Hepatocyte (in vitro differentiated cells): ENCODE results near the gene FOXK1. TPM values are rescaled to one million over a fixed set of nuclear protein-coding genes. Genes with fewer than 3 reads are reported as not detected.

Source experiments
- DNase-seq: peaks from one replicate; pipeline ENCODE4 v3.0.0-alpha.2; 2016; ENCODE audit warnings: low spot score
- H2AFZ ChIP-seq: fragments of 200-600 bp; sonication (generic); 2 replicates; pipeline ENCODE4 v1.6.0; 2016; ENCODE audit warnings: antibody characterized with exemption, mild to moderate bottlenecking
- H3K27ac ChIP-seq: fragments of 200-600 bp; sonication (generic); 2 replicates; pipeline ENCODE4 v1.5.1; 2016; ENCODE audit warnings: mild to moderate bottlenecking
- H3K27me3 ChIP-seq: fragments of 200-600 bp; sonication (generic); 2 replicates; pipeline ENCODE4 v1.6.1; 2016
- H3K36me3 ChIP-seq: fragments of 200-600 bp; sonication (generic); replicated peaks from 2 replicates; pipeline ENCODE4 v1.5.1; 2016; ENCODE audit warnings: low read depth; ENCODE audit not compliant: insufficient read depth
- H3K4me1 ChIP-seq: fragments of 200-600 bp; sonication (generic); 2 replicates; pipeline ENCODE4 v1.5.1; 2016; ENCODE audit warnings: mild to moderate bottlenecking, moderate library complexity; ENCODE audit not compliant: insufficient read depth
- H3K4me2 ChIP-seq: fragments of 200-600 bp; sonication (generic); 2 replicates; pipeline ENCODE4 v1.6.0; 2016
- H3K4me3 ChIP-seq: fragments of 200-600 bp; sonication (generic); 2 replicates; pipeline ENCODE4 v1.5.1; 2016; ENCODE audit warnings: mild to moderate bottlenecking
- H3K79me2 ChIP-seq: fragments of 200-600 bp; sonication (generic); 2 replicates; pipeline ENCODE4 v1.6.0; 2017; ENCODE audit warnings: mild to moderate bottlenecking
- H3K9me2 ChIP-seq: fragments of 200-600 bp; sonication (generic); replicated peaks from 2 replicates; pipeline ENCODE4 v1.6.0; 2017; ENCODE audit warnings: mild to moderate bottlenecking; ENCODE audit not compliant: insufficient read depth
- H3K9me3 ChIP-seq: fragments of 200-600 bp; sonication (generic); 2 replicates; pipeline ENCODE4 v1.5.1; 2016; ENCODE audit warnings: low read depth, mild to moderate bottlenecking
- H4K20me1 ChIP-seq: fragments of 200-600 bp; sonication (generic); 2 replicates; pipeline ENCODE4 v1.6.0; 2016; ENCODE audit warnings: mild to moderate bottlenecking; ENCODE audit not compliant: insufficient read depth, poor library complexity, severe bottlenecking
- EZH2 ChIP-seq: fragments of 200-600 bp; sonication (generic); IDR thresholded peaks from 2 replicates; pipeline ENCODE4 v1.6.1; 2016; ENCODE audit warnings: antibody characterized with exemption, mild to moderate bottlenecking, borderline replicate concordance
- EZH2phosphoT487 ChIP-seq: fragments of 200-600 bp; sonication (generic); IDR thresholded peaks from one replicate; pipeline ENCODE4 v1.6.1; 2018; ENCODE audit warnings: antibody characterized with exemption, mild to moderate bottlenecking, low read depth, moderate library complexity; ENCODE audit not compliant: unreplicated experiment, severe bottlenecking
- WGBS: methylation state at CpG from one replicate; pipeline ENCODE4 v1.1.6; 2016; ENCODE audit warnings: low lambda C conversion rate; ENCODE audit errors: missing lambda C conversion rate; 5-methylcytosine and 5-hydroxymethylcytosine counted together
- polyA plus RNA-seq: library from polyadenylated mRNA; unstranded; fragments of >200 nt; fragmentation: Nextera tagmentation; extraction: Ambion mirVana; gene quantifications from 2 replicates; pipeline ENCODE4 v1.2.1, GENCODE V29; 2016
- total RNA-seq: library from RNA; depleted of rRNA; stranded (reverse); fragments of >200 nt; gene quantifications from 2 replicates; pipeline ENCODE4 v1.2.3, GENCODE V29; 2014
- TF ChIP-seq, protein P1 (sequence below): fragments of 200-600 bp; sonication (generic); IDR thresholded peaks from 2 replicates; pipeline ENCODE4 v1.5.1; 2016; ENCODE audit warnings: antibody characterized with exemption, mild to moderate bottlenecking; ENCODE audit not compliant: poor library complexity

FOXK1 gene
- total and polyA plus RNA-seq, 2 experiments from 2014 or later: 8.3 to 17.8 TPM

GRCh38 chr7:4745971-4746919, 64.2 kb downstream of the FOXK1 start:
- H3K27me3 ChIP-seq: no peaks in the 10 kb centered on the region
- H2AFZ ChIP-seq: peak overlapping the region; percentile 0
- TF ChIP-seq EZH2: no peak
- TF ChIP-seq, protein P1, sequence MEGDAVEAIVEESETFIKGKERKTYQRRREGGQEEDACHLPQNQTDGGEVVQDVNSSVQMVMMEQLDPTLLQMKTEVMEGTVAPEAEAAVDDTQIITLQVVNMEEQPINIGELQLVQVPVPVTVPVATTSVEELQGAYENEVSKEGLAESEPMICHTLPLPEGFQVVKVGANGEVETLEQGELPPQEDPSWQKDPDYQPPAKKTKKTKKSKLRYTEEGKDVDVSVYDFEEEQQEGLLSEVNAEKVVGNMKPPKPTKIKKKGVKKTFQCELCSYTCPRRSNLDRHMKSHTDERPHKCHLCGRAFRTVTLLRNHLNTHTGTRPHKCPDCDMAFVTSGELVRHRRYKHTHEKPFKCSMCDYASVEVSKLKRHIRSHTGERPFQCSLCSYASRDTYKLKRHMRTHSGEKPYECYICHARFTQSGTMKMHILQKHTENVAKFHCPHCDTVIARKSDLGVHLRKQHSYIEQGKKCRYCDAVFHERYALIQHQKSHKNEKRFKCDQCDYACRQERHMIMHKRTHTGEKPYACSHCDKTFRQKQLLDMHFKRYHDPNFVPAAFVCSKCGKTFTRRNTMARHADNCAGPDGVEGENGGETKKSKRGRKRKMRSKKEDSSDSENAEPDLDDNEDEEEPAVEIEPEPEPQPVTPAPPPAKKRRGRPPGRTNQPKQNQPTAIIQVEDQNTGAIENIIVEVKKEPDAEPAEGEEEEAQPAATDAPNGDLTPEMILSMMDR: no peak
- TF ChIP-seq EZH2phosphoT487: no peak
- peaks cover 72% of the 10 kb centered on the region for H3K79me2 ChIP-seq
- WGBS: 67% methylated on average over 12 of the region's 12 CpGs
- no peaks in the 10 kb centered on the region for H3K9me2 ChIP-seq
- no peaks in the 10 kb centered on the region for H3K36me3 ChIP-seq
- H3K4me1 ChIP-seq: peaks cover 52% of the 10 kb centered on the region
- DNase-seq: peak; percentile 64
- no peaks in the 10 kb centered on the region for H3K9me3 ChIP-seq
- peak overlapping the region; percentile 11 for H3K4me3 ChIP-seq
- no peaks in the 10 kb centered on the region for H4K20me1 ChIP-seq
- H3K4me2 ChIP-seq: peak overlapping the region; percentile 69
- H3K27ac ChIP-seq: peak overlapping the region; percentile 98

GRCh38 chr7:4747013-4747412, 64.9 kb downstream of the FOXK1 start:
- H3K27me3 ChIP-seq: no peaks in the 10 kb centered on the region
- H3K79me2 ChIP-seq: peaks cover 72% of the 10 kb centered on the region
- TF ChIP-seq, protein P1: no peak
- TF ChIP-seq EZH2 (no peak), EZH2phosphoT487 (no peak)
- no peak for DNase-seq
- H3K4me2 ChIP-seq: peak overlapping the region; percentile 69
- 95% methylated on average over 22 of the region's 22 CpGs for WGBS
- H3K9me2 ChIP-seq: no peaks in the 10 kb centered on the region
- no peak overlapping the region for H3K4me3 ChIP-seq
- H3K27ac ChIP-seq: peak overlapping the region; percentile 98
- no peak overlapping the region for H2AFZ ChIP-seq
- no peaks in the 10 kb centered on the region for H3K36me3 ChIP-seq
- H4K20me1 ChIP-seq: peaks cover 5% of the 10 kb centered on the region
- H3K4me1 ChIP-seq: peaks cover 55% of the 10 kb centered on the region
- H3K9me3 ChIP-seq: no peaks in the 10 kb centered on the region

DNA sequence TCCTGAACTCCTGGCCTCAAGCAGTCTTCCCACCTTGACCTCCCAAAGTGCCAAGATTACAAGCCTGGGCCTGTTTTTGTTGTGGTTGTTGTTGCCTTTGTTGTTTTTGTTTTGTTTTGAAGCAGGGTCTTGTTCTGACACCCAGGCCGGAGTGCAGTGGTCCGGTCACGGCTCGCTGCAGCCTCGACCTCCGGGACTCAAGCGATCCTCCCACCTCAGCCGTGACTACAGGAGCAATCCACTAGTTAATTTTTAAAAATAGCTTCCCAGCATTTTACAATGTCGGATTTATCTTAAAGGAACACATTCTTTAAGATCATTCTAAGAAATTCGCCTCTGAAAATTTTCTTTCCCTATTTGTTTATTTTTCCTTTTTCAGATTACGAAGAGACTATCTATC, 65.7 kb downstream of the FOXK1 start:
- 72% methylated on average over 11 of the region's 11 CpGs for WGBS
- H3K4me1 ChIP-seq: peaks cover 52% of the 10 kb centered on the region
- peak overlapping the region; percentile 98 for H3K27ac ChIP-seq
- no peaks in the 10 kb centered on the region for H3K9me3 ChIP-seq
- H3K36me3 ChIP-seq: no peaks in the 10 kb centered on the region
- H3K4me2 ChIP-seq: peak overlapping the region; percentile 20
- H3K27me3 ChIP-seq: no peaks in the 10 kb centered on the region
- no peak for DNase-seq
- no peak overlapping the region for H2AFZ ChIP-seq
- no peaks in the 10 kb centered on the region for H3K9me2 ChIP-seq
- H3K4me3 ChIP-seq: no peak overlapping the region
- peaks cover 72% of the 10 kb centered on the region for H3K79me2 ChIP-seq
- TF ChIP-seq EZH2 (no peak), EZH2phosphoT487 (no peak)
- TF ChIP-seq, protein P1: no peak
- H4K20me1 ChIP-seq: peaks cover 11% of the 10 kb centered on the region
